Measurements from ENCODE around the gene BEST2. TPM values are rescaled to one million over a fixed set of nuclear protein-coding genes. Genes with fewer than 3 reads are reported as not detected.

BEST2 gene
- total RNA-seq, 1 donor = not detected

- no peak for TF ChIP-seq CTCF (IDR thresholded peaks at IDR 0.05; ENCODE audit: extremely low read depth, low read depth, low read length)
- H3K79me2 ChIP-seq (ENCODE audit: insufficient read depth, low read length) = no peaks in the 10 kb centered on the region
Measured at GRCh38 chr19:12759686-12760085, 8.1 kb downstream of the BEST2 start.

GRCh38 chr19:12763100-12763499 is 11.5 kb downstream of the BEST2 start:
- H3K9me3 ChIP-seq (ENCODE audit: low read depth, low read length) = no peaks in the 10 kb centered on the region
- no peak overlapping the region for H3K4me2 ChIP-seq (ENCODE audit: insufficient read depth, low read length)
- H3K27ac ChIP-seq (ENCODE audit: low read depth, low read length) = no peak overlapping the region
- no peaks in the 10 kb centered on the region for H3K79me2 ChIP-seq (ENCODE audit: insufficient read depth, low read length)
- H3K4me1 ChIP-seq (ENCODE audit: insufficient read depth, low read length) = peaks cover under 1% of the 10 kb centered on the region
- no peaks in the 10 kb centered on the region for H4K20me1 ChIP-seq (ENCODE audit: insufficient read depth, low read length)
- no peak for TF ChIP-seq CTCF (IDR thresholded peaks at IDR 0.05; ENCODE audit: extremely low read depth, low read depth, low read length)
- no peak overlapping the region for H3K4me3 ChIP-seq (ENCODE audit: insufficient read depth, low read length)
- peak; percentile 8 for DNase-seq (ENCODE audit: insufficient read length, low spot score, missing footprints)
- no peaks in the 10 kb centered on the region for H3K27me3 ChIP-seq (ENCODE audit: insufficient read depth, low read length)
- no peak overlapping the region for H2AFZ ChIP-seq (ENCODE audit: low read length)
- H3K36me3 ChIP-seq (ENCODE audit: insufficient read depth, low read length) = no peaks in the 10 kb centered on the region

More at GRCh38 chr19:12759686-12760085, 8.1 kb downstream of the BEST2 start:
- peak; percentile 10 for DNase-seq (ENCODE audit: insufficient read length, low spot score, missing footprints)
- no peak overlapping the region for H3K4me2 ChIP-seq (ENCODE audit: insufficient read depth, low read length)
- H2AFZ ChIP-seq (ENCODE audit: low read length) = no peak overlapping the region
- no peak overlapping the region for H3K27ac ChIP-seq (ENCODE audit: low read depth, low read length)
- H3K4me1 ChIP-seq (ENCODE audit: insufficient read depth, low read length) = peaks cover 6% of the 10 kb centered on the region
- H3K27me3 ChIP-seq (ENCODE audit: insufficient read depth, low read length) = no peaks in the 10 kb centered on the region
- no peaks in the 10 kb centered on the region for H4K20me1 ChIP-seq (ENCODE audit: insufficient read depth, low read length)
- no peaks in the 10 kb centered on the region for H3K36me3 ChIP-seq (ENCODE audit: insufficient read depth, low read length)
- H3K9me3 ChIP-seq (ENCODE audit: low read depth, low read length) = no peaks in the 10 kb centered on the region
- H3K4me3 ChIP-seq (ENCODE audit: insufficient read depth, low read length) = no peak overlapping the region

DNA sequence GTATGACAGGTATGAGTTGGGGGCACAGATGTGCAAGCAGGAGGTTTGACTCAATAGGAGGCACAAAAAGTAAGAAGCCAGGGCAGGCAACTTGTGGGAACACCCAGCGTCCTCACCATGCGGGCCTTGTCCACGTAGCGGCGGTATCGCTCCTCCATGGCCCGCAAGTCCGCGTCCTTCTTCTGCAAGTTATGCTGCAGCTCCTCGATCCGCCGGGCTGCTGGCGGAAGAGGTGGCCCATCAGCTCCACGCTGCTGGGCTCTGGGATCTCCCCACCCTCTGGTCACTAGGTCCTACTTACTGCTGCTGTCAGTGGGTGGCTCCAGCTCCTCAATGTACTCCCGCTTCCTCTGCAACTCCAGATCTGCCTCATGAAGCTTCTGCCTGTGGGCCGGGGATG is 13.1 kb downstream of the BEST2 start:
- DNase-seq (ENCODE audit: insufficient read length, low spot score, missing footprints) = peak; percentile 36
- H3K4me2 ChIP-seq (ENCODE audit: insufficient read depth, low read length) = no peak overlapping the region
- no peak overlapping the region for H3K4me3 ChIP-seq (ENCODE audit: insufficient read depth, low read length)
- TF ChIP-seq CTCF (IDR thresholded peaks at IDR 0.05; ENCODE audit: extremely low read depth, low read depth, low read length) = no peak
- H3K27me3 ChIP-seq (ENCODE audit: insufficient read depth, low read length) = no peaks in the 10 kb centered on the region
- H2AFZ ChIP-seq (ENCODE audit: low read length) = no peak overlapping the region
- H4K20me1 ChIP-seq (ENCODE audit: insufficient read depth, low read length) = no peaks in the 10 kb centered on the region
- H3K36me3 ChIP-seq (ENCODE audit: insufficient read depth, low read length) = no peaks in the 10 kb centered on the region
- no peaks in the 10 kb centered on the region for H3K9me3 ChIP-seq (ENCODE audit: low read depth, low read length)
- H3K79me2 ChIP-seq (ENCODE audit: insufficient read depth, low read length) = no peaks in the 10 kb centered on the region
- no peak overlapping the region for H3K27ac ChIP-seq (ENCODE audit: low read depth, low read length)
- no peaks in the 10 kb centered on the region for H3K4me1 ChIP-seq (ENCODE audit: insufficient read depth, low read length)

DNA sequence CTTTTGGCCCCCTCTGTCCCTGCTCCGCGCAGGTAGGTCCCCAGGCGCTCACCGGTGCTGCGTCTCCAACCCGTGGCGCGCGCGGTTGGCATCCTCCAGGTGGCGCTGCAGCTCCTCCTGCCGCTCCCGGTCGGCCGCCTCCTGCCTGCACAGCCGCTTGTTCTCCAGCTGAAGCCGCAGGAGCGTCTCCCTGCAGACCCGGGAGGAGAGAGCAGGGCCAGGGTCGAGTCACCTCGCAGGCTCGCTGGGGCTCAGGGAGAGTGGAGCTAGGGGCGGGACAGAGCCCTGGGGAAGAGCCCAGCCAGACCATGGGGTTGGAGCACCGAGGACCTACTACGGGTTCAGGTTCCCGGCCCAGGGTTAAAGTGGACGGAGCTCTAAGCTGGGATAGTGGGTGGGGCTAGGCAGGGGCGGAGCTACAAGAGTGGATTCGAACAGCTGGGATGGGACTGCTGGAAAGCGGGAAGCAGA is 14.5 kb downstream of the BEST2 start:
- H3K9me3 ChIP-seq (ENCODE audit: low read depth, low read length) = no peaks in the 10 kb centered on the region
- H3K4me1 ChIP-seq (ENCODE audit: insufficient read depth, low read length) = no peaks in the 10 kb centered on the region
- peak overlapping the region; percentile 95 for H2AFZ ChIP-seq (ENCODE audit: low read length)
- no peaks in the 10 kb centered on the region for H3K27me3 ChIP-seq (ENCODE audit: insufficient read depth, low read length)
- H3K36me3 ChIP-seq (ENCODE audit: insufficient read depth, low read length) = no peaks in the 10 kb centered on the region
- TF ChIP-seq CTCF (IDR thresholded peaks at IDR 0.05; ENCODE audit: extremely low read depth, low read depth, low read length) = peak; percentile 80
- H3K27ac ChIP-seq (ENCODE audit: low read depth, low read length) = no peak overlapping the region
- no peaks in the 10 kb centered on the region for H3K79me2 ChIP-seq (ENCODE audit: insufficient read depth, low read length)
- H4K20me1 ChIP-seq (ENCODE audit: insufficient read depth, low read length) = no peaks in the 10 kb centered on the region
- H3K4me3 ChIP-seq (ENCODE audit: insufficient read depth, low read length) = peak overlapping the region; percentile 78
- DNase-seq (ENCODE audit: insufficient read length, low spot score, missing footprints) = peak; percentile 100
- peak overlapping the region; percentile 94 for H3K4me2 ChIP-seq (ENCODE audit: insufficient read depth, low read length)
